GM12878 (cell line): ENCODE results near the gene ACBD7. TPM values are rescaled to one million over a fixed set of nuclear protein-coding genes. Genes with fewer than 3 reads are reported as not detected.

Experiments
- ATAC-seq: fragments of 200-7000 bp; cut with Tn5 transposase; 3 replicates; pipeline ENCODE4 v1.9.1; 2020; ENCODE audit warnings: mild to moderate bottlenecking, moderate library complexity
- BruUV-seq: library from RNA; stranded (reverse); fragments of 400-500 nt; replicated peaks from 2 replicates; lab custom pipeline; 2021; lab: Mats Ljungman, UMichigan
- CTCF ChIA-PET: fragments of 300-600 bp; sonication (Branson Sonifier 250); formaldehyde crosslinking; extraction: SDS; loops from one replicate; lab custom pipeline; 2021; ENCODE audit warnings: inconsistent platforms; lab: Yijun Ruan, JAX
- POLR2A ChIA-PET: fragments of 350-600 bp; formaldehyde crosslinking; extraction: SDS; loops from one replicate; lab custom pipeline; 2021; ENCODE audit warnings: inconsistent platforms; lab: Charles Lee
- RAD21 ChIA-PET: fragments of 300-600 bp; sonication (Branson Sonifier 250); formaldehyde crosslinking; loops from one replicate; lab custom pipeline; 2023; ENCODE audit warnings: antibody characterized with exemption; ENCODE audit not compliant: unreplicated experiment; lab: Charles Lee
- SMC1A ChIA-PET: fragments of 300-600 bp; sonication (Branson Sonifier 250); formaldehyde crosslinking; loops from one replicate; lab custom pipeline; 2023; ENCODE audit not compliant: unreplicated experiment, uncharacterized antibody; lab: Charles Lee
- DNase-seq: peaks from one replicate; pipeline ENCODE4 v3.0.0-alpha.2; 2011; ENCODE audit warnings: low read depth, low spot score
- FAIRE-seq: peaks from 3 replicates; lab custom pipeline; 2011; peaks lifted over from hg19 to GRCh38; lab: Jason Lieb, UNC
- H2AFZ ChIP-seq: 2 replicates; pipeline ENCODE4 v1.6.0; 2011; ENCODE audit warnings: low read depth, low read length, control low read depth; ENCODE audit not compliant: control insufficient read depth
- H3K27ac ChIP-seq: 2 replicates; pipeline ENCODE4 v1.5.1; 2011; ENCODE audit warnings: control low read depth; ENCODE audit not compliant: control insufficient read depth, insufficient read depth
- H3K27me3 ChIP-seq, 2 experiments: replicated peaks in 1 of 2; 2 replicates each; pipeline versions ENCODE4 v1.6.0 to v1.6.1; 2011; ENCODE audit warnings: low read length in 1 of 2; ENCODE audit not compliant: control insufficient read depth in 2 of 2, insufficient read depth in 2 of 2
- H3K36me3 ChIP-seq, 2 experiments: 2 replicates each; pipeline ENCODE4 v1.5.1; 2011; ENCODE audit warnings: low read length in 1 of 2; ENCODE audit not compliant: control insufficient read depth in 2 of 2, insufficient read depth in 2 of 2
- H3K4me1 ChIP-seq: 2 replicates; pipeline ENCODE4 v1.6.1; 2011; ENCODE audit warnings: mild to moderate bottlenecking, low read length, moderate library complexity, mixed read lengths; ENCODE audit not compliant: control insufficient read depth, insufficient read depth
- H3K4me2 ChIP-seq: 2 replicates; pipeline ENCODE4 v1.6.0; 2011; ENCODE audit warnings: control low read depth; ENCODE audit not compliant: control insufficient read depth, insufficient read depth
- H3K4me3 ChIP-seq: fragments of 200-600 bp; sonication (generic); 2 replicates; pipeline ENCODE4 v1.5.1; 2016
- H3K79me2 ChIP-seq: 2 replicates; pipeline ENCODE4 v1.6.0; 2011; ENCODE audit warnings: low read length; ENCODE audit not compliant: control insufficient read depth, insufficient read depth
- H3K9ac ChIP-seq: 2 replicates; pipeline ENCODE4 v1.8.0; 2011; ENCODE audit warnings: low read length, control low read depth, mixed read lengths; ENCODE audit not compliant: control insufficient read depth, insufficient read depth
- H3K9me3 ChIP-seq: replicated peaks from 3 replicates; pipeline ENCODE4 v1.5.1; 2011; ENCODE audit warnings: mild to moderate bottlenecking, low read length; ENCODE audit not compliant: control insufficient read depth, insufficient read depth
- H4K20me1 ChIP-seq: 2 replicates; pipeline ENCODE4 v1.6.0; 2011; ENCODE audit not compliant: control insufficient read depth, insufficient read depth
- BMI1 ChIP-seq: fragments of 450-650 bp; IDR thresholded peaks from 2 replicates; pipeline ENCODE4 v1.6.1; 2016; ENCODE audit warnings: mild to moderate bottlenecking, moderate library complexity, borderline replicate concordance
- EED ChIP-seq: sonication (generic); IDR thresholded peaks from 2 replicates; pipeline ENCODE4 v1.6.1; 2016; ENCODE audit warnings: antibody characterized with exemption, low read depth
- IRF4 ChIP-seq: IDR thresholded peaks from 2 replicates; pipeline ENCODE4 v1.6.1; 2011; ENCODE audit warnings: low read depth, low read length
- KLF5 ChIP-seq: fragments of 450-650 bp; IDR thresholded peaks from 2 replicates; pipeline ENCODE4 v1.6.1; 2014; ENCODE audit warnings: mild to moderate bottlenecking; ENCODE audit not compliant: partially characterized antibody
- MLLT1 ChIP-seq: fragments of 450-650 bp; IDR thresholded peaks from 2 replicates; pipeline ENCODE4 v1.6.1; 2016; ENCODE audit warnings: mild to moderate bottlenecking
- NKRF ChIP-seq: fragments of 450-650 bp; conservative IDR thresholded peaks from 2 replicates; pipeline ENCODE4 v1.6.1; 2017; ENCODE audit warnings: mild to moderate bottlenecking, moderate library complexity
- NR2F1 ChIP-seq: fragments of 450-650 bp; conservative IDR thresholded peaks from 2 replicates; pipeline ENCODE4 v1.6.1; 2017; ENCODE audit warnings: mild to moderate bottlenecking
- POLR2A ChIP-seq: IDR thresholded peaks from 2 replicates; pipeline ENCODE4 v1.6.1; 2011; ENCODE audit warnings: low read depth, mild to moderate bottlenecking, low read length
- SREBF1 ChIP-seq: IDR thresholded peaks from 2 replicates; pipeline ENCODE4 v1.6.1; 2012; ENCODE audit warnings: mild to moderate bottlenecking, low read length
- STAT3 ChIP-seq: IDR thresholded peaks from 2 replicates; pipeline ENCODE4 v1.6.1; 2011; ENCODE audit warnings: low read depth, low read length, improper control_type of control experiment
- YY1 ChIP-seq: IDR thresholded peaks from 2 replicates; pipeline ENCODE4 v1.6.1; 2011; ENCODE audit warnings: low read depth, mild to moderate bottlenecking, low read length
- WGBS: methylation state at CpG from one replicate; pipeline ENCODE4 v1.1.6; 2016; ENCODE audit warnings: low lambda C conversion rate; ENCODE audit not compliant: insufficient replicate concordance, insufficient coverage; ENCODE audit errors: missing lambda C conversion rate; 5-methylcytosine and 5-hydroxymethylcytosine counted together
- in situ Hi-C: fragments of 300-500 bp; cut with MboI; formaldehyde crosslinking; loops from 9 replicates; pipeline ENCODE4 v1.14.3; 2018; ENCODE audit warnings: mixed read lengths
- intact Hi-C: fragments of 100-400 bp; cut with micrococcal nuclease; formaldehyde crosslinking; loops from one replicate; pipeline ENCODE4 v1.14.2; 2022; ENCODE audit not compliant: unreplicated experiment
- polyA plus RNA-seq, 11 experiments: library from polyadenylated mRNA; depleted of rRNA in 4 of 11; unstranded in 6 of 11; stranded (reverse) in 5 of 11; fragments of >200 nt; fragmentation: Nextera tagmentation in 4 of 11; fragmentation: Illumina TruSeq in 1 of 11; extraction: Ambion mirVana in 4 of 11; extraction: Trizol in 1 of 11; gene quantifications; 1 replicate in 1 of 11; 2 replicates in 10 of 11; pipeline versions ENCODE4 v1.2.1 to v1.2.3, GENCODE V29; 2011 to 2016; ENCODE audit warnings: inconsistent platforms in 2 of 11, missing spikeins in 2 of 11, low read depth in 1 of 11
- total RNA-seq, 4 experiments: library from RNA; depleted of rRNA in 3 of 4; stranded (reverse); fragments of >200 nt in 3 of 4; fragmentation: Illumina TruSeq in 1 of 4; extraction: Trizol in 1 of 4; gene quantifications; 2 replicates each; pipeline versions ENCODE4 v1.2.1 to v1.2.3, GENCODE V29; 2013 to 2021
- TF ChIP-seq, protein P1 (sequence below): IDR thresholded peaks from 2 replicates; pipeline ENCODE4 v1.6.1; 2012; ENCODE audit warnings: low read depth, low read length, improper control_type of control experiment
- TF ChIP-seq, protein P2 (sequence below), 3 experiments: IDR thresholded peaks in 2 of 3; conservative IDR thresholded peaks in 1 of 3; 2 replicates each; pipeline ENCODE4 v1.5.1; 2011; ENCODE audit warnings: low read depth in 3 of 3, low read length in 3 of 3, mild to moderate bottlenecking in 3 of 3, control low read depth in 2 of 3, moderate library complexity in 2 of 3, inconsistent platforms in 1 of 3, mixed read lengths in 1 of 3; ENCODE audit not compliant: control insufficient read depth in 2 of 3, insufficient read depth in 1 of 3; ENCODE audit errors: extremely low read depth in 1 of 3
- TF ChIP-seq, protein P3 (sequence below): IDR thresholded peaks from 2 replicates; pipeline ENCODE4 v1.6.1; 2012; ENCODE audit warnings: mild to moderate bottlenecking, low read depth, low read length

The ACBD7 gene
- total and polyA plus RNA-seq, 10 of the 15 experiments (the other 5 are each of a cell fraction or from before 2014, with no cell fraction given): 0.04 to 0.74 (median 0.36) TPM

DNA sequence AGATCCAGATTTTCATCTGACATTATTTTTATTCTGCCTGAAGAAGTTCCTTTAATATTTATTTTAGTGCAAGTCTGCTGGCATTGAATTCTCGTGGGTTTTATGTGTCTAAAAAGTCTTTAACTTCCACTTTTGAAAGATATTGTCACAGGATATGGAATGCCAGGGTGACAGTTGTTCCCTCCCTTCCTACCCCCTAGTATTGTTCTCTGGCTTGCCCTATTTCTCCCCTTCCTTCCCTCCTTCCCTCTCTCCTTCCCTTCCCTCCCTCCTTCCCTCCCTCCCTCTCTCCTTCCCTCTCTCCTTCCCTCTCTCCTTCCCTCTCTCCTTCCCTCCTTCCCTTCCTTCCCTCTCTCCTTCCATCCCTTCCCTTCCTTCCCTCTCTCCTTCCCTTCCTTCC lies 29.9 kb downstream of the ACBD7 start (continued):
- TF ChIP-seq NR2F1 (no peak), NKRF (no peak), BMI1 (no peak), YY1 (no peak), POLR2A (no peak)
- TF ChIP-seq, protein P1, sequence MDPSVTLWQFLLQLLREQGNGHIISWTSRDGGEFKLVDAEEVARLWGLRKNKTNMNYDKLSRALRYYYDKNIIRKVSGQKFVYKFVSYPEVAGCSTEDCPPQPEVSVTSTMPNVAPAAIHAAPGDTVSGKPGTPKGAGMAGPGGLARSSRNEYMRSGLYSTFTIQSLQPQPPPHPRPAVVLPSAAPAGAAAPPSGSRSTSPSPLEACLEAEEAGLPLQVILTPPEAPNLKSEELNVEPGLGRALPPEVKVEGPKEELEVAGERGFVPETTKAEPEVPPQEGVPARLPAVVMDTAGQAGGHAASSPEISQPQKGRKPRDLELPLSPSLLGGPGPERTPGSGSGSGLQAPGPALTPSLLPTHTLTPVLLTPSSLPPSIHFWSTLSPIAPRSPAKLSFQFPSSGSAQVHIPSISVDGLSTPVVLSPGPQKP: no peak

DNA sequence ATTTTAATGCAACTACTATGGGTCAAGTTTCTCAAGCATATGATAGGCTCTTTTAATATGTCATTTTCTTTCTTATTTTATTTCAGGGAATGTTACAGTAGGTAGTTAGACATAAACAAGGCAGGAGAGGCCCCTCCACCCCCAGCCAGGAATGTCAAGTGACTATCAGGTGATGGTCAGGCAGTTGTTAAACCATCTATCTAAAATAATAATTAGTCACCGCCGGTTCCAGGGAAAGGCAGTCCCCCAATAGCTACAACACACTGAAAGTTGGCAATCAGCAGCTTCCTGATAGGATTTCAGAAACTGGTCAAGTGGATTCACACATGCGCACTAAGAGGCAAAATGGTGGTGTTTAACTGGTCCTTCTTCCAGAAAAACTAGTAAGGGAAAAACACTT lies 35.5 kb downstream of the ACBD7 start:
- CTCF ChIA-PET: no interaction called here
- RAD21 ChIA-PET: no interaction called here
- in situ Hi-C loops: no loop called here
- POLR2A ChIA-PET: no interaction called here
- H3K4me1 ChIP-seq: no peaks in the 10 kb centered on the region
- BruUV-seq: no TSS peak
- H3K79me2 ChIP-seq: no peaks in the 10 kb centered on the region
- no peaks in the 10 kb centered on the region for H4K20me1 ChIP-seq
- intact Hi-C loops: no loop called here
- H2AFZ ChIP-seq: no peak overlapping the region
- SMC1A ChIA-PET: interaction anchor here (1.0 kb wide), 1 partner anchor 10 kb away, joined by 3 read pairs; no protein-coding TSS in a partner anchor
- H3K4me2 ChIP-seq: no peak overlapping the region
- no peaks in the 10 kb centered on the region for H3K27me3 ChIP-seq
- no peaks in the 10 kb centered on the region for H3K36me3 ChIP-seq
- ATAC-seq (no peak), DNase-seq (no peak), FAIRE-seq (no peak)
- no peak overlapping the region for H3K9ac ChIP-seq
- TF ChIP-seq, protein P2, sequence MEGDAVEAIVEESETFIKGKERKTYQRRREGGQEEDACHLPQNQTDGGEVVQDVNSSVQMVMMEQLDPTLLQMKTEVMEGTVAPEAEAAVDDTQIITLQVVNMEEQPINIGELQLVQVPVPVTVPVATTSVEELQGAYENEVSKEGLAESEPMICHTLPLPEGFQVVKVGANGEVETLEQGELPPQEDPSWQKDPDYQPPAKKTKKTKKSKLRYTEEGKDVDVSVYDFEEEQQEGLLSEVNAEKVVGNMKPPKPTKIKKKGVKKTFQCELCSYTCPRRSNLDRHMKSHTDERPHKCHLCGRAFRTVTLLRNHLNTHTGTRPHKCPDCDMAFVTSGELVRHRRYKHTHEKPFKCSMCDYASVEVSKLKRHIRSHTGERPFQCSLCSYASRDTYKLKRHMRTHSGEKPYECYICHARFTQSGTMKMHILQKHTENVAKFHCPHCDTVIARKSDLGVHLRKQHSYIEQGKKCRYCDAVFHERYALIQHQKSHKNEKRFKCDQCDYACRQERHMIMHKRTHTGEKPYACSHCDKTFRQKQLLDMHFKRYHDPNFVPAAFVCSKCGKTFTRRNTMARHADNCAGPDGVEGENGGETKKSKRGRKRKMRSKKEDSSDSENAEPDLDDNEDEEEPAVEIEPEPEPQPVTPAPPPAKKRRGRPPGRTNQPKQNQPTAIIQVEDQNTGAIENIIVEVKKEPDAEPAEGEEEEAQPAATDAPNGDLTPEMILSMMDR (IDR thresholded peaks at IDR 0.05 in 2 of 3, conservative IDR thresholded peaks at IDR 0.05 in 1 of 3; ENCODE audit: control insufficient read depth in 2 of 3, extremely low read depth in 1 of 3, insufficient read depth in 1 of 3, low read depth in 3 of 3, low read length in 3 of 3): no peak
- TF ChIP-seq MLLT1 (no peak), IRF4 (no peak), STAT3 (no peak), KLF5 (no peak), SREBF1 (no peak), EED (no peak)
- TF ChIP-seq, protein P3, sequence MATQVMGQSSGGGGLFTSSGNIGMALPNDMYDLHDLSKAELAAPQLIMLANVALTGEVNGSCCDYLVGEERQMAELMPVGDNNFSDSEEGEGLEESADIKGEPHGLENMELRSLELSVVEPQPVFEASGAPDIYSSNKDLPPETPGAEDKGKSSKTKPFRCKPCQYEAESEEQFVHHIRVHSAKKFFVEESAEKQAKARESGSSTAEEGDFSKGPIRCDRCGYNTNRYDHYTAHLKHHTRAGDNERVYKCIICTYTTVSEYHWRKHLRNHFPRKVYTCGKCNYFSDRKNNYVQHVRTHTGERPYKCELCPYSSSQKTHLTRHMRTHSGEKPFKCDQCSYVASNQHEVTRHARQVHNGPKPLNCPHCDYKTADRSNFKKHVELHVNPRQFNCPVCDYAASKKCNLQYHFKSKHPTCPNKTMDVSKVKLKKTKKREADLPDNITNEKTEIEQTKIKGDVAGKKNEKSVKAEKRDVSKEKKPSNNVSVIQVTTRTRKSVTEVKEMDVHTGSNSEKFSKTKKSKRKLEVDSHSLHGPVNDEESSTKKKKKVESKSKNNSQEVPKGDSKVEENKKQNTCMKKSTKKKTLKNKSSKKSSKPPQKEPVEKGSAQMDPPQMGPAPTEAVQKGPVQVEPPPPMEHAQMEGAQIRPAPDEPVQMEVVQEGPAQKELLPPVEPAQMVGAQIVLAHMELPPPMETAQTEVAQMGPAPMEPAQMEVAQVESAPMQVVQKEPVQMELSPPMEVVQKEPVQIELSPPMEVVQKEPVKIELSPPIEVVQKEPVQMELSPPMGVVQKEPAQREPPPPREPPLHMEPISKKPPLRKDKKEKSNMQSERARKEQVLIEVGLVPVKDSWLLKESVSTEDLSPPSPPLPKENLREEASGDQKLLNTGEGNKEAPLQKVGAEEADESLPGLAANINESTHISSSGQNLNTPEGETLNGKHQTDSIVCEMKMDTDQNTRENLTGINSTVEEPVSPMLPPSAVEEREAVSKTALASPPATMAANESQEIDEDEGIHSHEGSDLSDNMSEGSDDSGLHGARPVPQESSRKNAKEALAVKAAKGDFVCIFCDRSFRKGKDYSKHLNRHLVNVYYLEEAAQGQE: no peak
- WGBS: 74% methylated on average over 3 of the region's 3 CpGs
- no peak overlapping the region for H3K27ac ChIP-seq
- H3K4me3 ChIP-seq: no peak overlapping the region
- H3K9me3 ChIP-seq: no peaks in the 10 kb centered on the region
